ACC112 (cell line): ENCODE results near the gene ABCA1.

Experiments used
- H2AFZ ChIP-seq: fragments of 200-600 bp; sonication (generic); one replicate; pipeline ENCODE4 v1.6.0; 2017; ENCODE audit warnings: antibody characterized with exemption, low read length; ENCODE audit not compliant: unreplicated experiment
- H3K27ac ChIP-seq: fragments of 200-600 bp; sonication (generic); 2 replicates; pipeline ENCODE4 v1.5.1; 2014; ENCODE audit warnings: low read depth, mild to moderate bottlenecking, antibody characterized with exemption, low read length, moderate library complexity
- H3K27me3 ChIP-seq: fragments of 200-600 bp; sonication (generic); 2 replicates; pipeline ENCODE4 v1.6.1; 2014; ENCODE audit warnings: mild to moderate bottlenecking, antibody characterized with exemption, low read length, moderate library complexity, mixed read lengths; ENCODE audit not compliant: insufficient read depth
- H3K36me3 ChIP-seq: fragments of 200-600 bp; sonication (generic); 2 replicates; pipeline ENCODE4 v1.6.1; 2016; ENCODE audit warnings: mild to moderate bottlenecking, antibody characterized with exemption, low read length, moderate library complexity, mixed read lengths; ENCODE audit not compliant: insufficient read depth
- H3K4me1 ChIP-seq: fragments of 200-600 bp; sonication (generic); one replicate; pipeline ENCODE4 v1.6.1; 2016; ENCODE audit warnings: low read length, mixed read lengths; ENCODE audit not compliant: insufficient read depth, unreplicated experiment, control insufficient read depth
- H3K4me3 ChIP-seq: fragments of 200-600 bp; sonication (generic); 2 replicates; pipeline ENCODE4 v1.5.1; 2014; ENCODE audit warnings: mild to moderate bottlenecking, low read depth, low read length
- H3K79me2 ChIP-seq: fragments of 200-600 bp; sonication (generic); one replicate; pipeline ENCODE4 v1.6.0; 2016; ENCODE audit warnings: low read length; ENCODE audit not compliant: control insufficient read depth, unreplicated experiment, insufficient read depth

The ABCA1 gene

GRCh38 chr9:104885818-104886709 is 41.9 kb downstream of the ABCA1 start:
- no peak overlapping the region for H2AFZ ChIP-seq
- H3K4me1 ChIP-seq, result no peaks in the 10 kb centered on the region
- peaks cover 11% of the 10 kb centered on the region for H3K36me3 ChIP-seq
- H3K27ac ChIP-seq, result no peak overlapping the region
- H3K27me3 ChIP-seq, result no peaks in the 10 kb centered on the region
- no peak overlapping the region for H3K4me3 ChIP-seq
- H3K79me2 ChIP-seq, result no peaks in the 10 kb centered on the region

GRCh38 chr9:104883169-104883568 is 44.8 kb downstream of the ABCA1 start:
- Histone ChIP-seq H3K4me3 (no peak overlapping the region), H3K27me3 (no peaks in the 10 kb centered on the region), H3K79me2 (no peaks in the 10 kb centered on the region), H3K4me1 (peaks cover 20% of the 10 kb centered on the region), H3K36me3 (peaks cover 8% of the 10 kb centered on the region), H3K27ac (no peak overlapping the region), H2AFZ (no peak overlapping the region)

GRCh38 chr9:104882566-104882965 is 45.4 kb downstream of the ABCA1 start:
- Histone ChIP-seq H3K79me2 (no peaks in the 10 kb centered on the region), H3K27ac (no peak overlapping the region), H3K36me3 (peaks cover 6% of the 10 kb centered on the region), H3K27me3 (no peaks in the 10 kb centered on the region), H3K4me3 (no peak overlapping the region), H2AFZ (no peak overlapping the region), H3K4me1 (peaks cover 21% of the 10 kb centered on the region)

GRCh38 chr9:104882086-104882485 is 45.9 kb downstream of the ABCA1 start:
- H3K4me3 ChIP-seq, result no peak overlapping the region
- H3K27me3 ChIP-seq, result no peaks in the 10 kb centered on the region
- H2AFZ ChIP-seq, result no peak overlapping the region
- H3K27ac ChIP-seq, result no peak overlapping the region
- H3K36me3 ChIP-seq, result peaks cover 6% of the 10 kb centered on the region
- no peaks in the 10 kb centered on the region for H3K79me2 ChIP-seq
- peaks cover 21% of the 10 kb centered on the region for H3K4me1 ChIP-seq

GRCh38 chr9:104879555-104880309 is 48.2 kb downstream of the ABCA1 start:
- no peaks in the 10 kb centered on the region for H3K79me2 ChIP-seq
- H3K27me3 ChIP-seq, result no peaks in the 10 kb centered on the region
- H3K4me1 ChIP-seq, result peaks cover 21% of the 10 kb centered on the region
- peak overlapping the region; percentile 55; the same call in 1 of the 2 replicates for H3K4me3 ChIP-seq
- peaks cover 6% of the 10 kb centered on the region for H3K36me3 ChIP-seq
- H2AFZ ChIP-seq, result peak overlapping the region; percentile 51
- peak overlapping the region; percentile 91 for H3K27ac ChIP-seq

- no peaks in the 10 kb centered on the region for H3K27me3 ChIP-seq
- peaks cover 47% of the 10 kb centered on the region for H3K4me1 ChIP-seq
- H2AFZ ChIP-seq, result no peak overlapping the region
- H3K36me3 ChIP-seq, result peaks cover 3% of the 10 kb centered on the region; the same call in 1 of the 2 replicates
- H3K4me3 ChIP-seq, result no peak overlapping the region
- H3K27ac ChIP-seq, result no peak overlapping the region
- no peaks in the 10 kb centered on the region for H3K79me2 ChIP-seq
These were observed 51.4 kb downstream of the ABCA1 start for GRCh38 chr9:104876587-104876986.

- no peak overlapping the region for H3K4me3 ChIP-seq
- no peak overlapping the region for H2AFZ ChIP-seq
- peaks cover 3% of the 10 kb centered on the region; the same call in 1 of the 2 replicates for H3K36me3 ChIP-seq
- no peaks in the 10 kb centered on the region for H3K79me2 ChIP-seq
- peaks cover 53% of the 10 kb centered on the region for H3K4me1 ChIP-seq
- no peak overlapping the region for H3K27ac ChIP-seq
- no peaks in the 10 kb centered on the region for H3K27me3 ChIP-seq
These were observed 52.1 kb downstream of the ABCA1 start for GRCh38 chr9:104875897-104876296.

- Histone ChIP-seq H3K4me3 (no peak overlapping the region), H3K27ac (no peak overlapping the region), H3K4me1 (peaks cover 55% of the 10 kb centered on the region), H3K27me3 (no peaks in the 10 kb centered on the region), H3K36me3 (peaks cover 3% of the 10 kb centered on the region; the same call in 1 of the 2 replicates), H2AFZ (no peak overlapping the region), H3K79me2 (no peaks in the 10 kb centered on the region)
These were observed 52.6 kb downstream of the ABCA1 start for GRCh38 chr9:104875320-104875719.

- Histone ChIP-seq H3K27me3 (no peaks in the 10 kb centered on the region), H3K79me2 (no peaks in the 10 kb centered on the region), H3K4me1 (peaks cover 56% of the 10 kb centered on the region), H3K27ac (peak overlapping the region; percentile 99), H3K4me3 (peak overlapping the region; percentile 18; the same call in 1 of the 2 replicates), H2AFZ (no peak overlapping the region), H3K36me3 (no peaks in the 10 kb centered on the region)
These were observed 54.5 kb downstream of the ABCA1 start for GRCh38 chr9:104873489-104873850.

GRCh38 chr9:104872656-104873488 is 55.1 kb downstream of the ABCA1 start:
- no peaks in the 10 kb centered on the region for H3K36me3 ChIP-seq
- H2AFZ ChIP-seq, result no peak overlapping the region
- H3K4me3 ChIP-seq, result peak overlapping the region; percentile 12; the same call in 1 of the 2 replicates
- H3K79me2 ChIP-seq, result no peaks in the 10 kb centered on the region
- H3K27ac ChIP-seq, result peak overlapping the region; percentile 99
- no peaks in the 10 kb centered on the region for H3K27me3 ChIP-seq
- H3K4me1 ChIP-seq, result peaks cover 56% of the 10 kb centered on the region
